Liver (tissue), 2 donors: ENCODE results near the gene TMEM35B.

Experiments
- NR2F2 ChIP-seq: IDR thresholded peaks from 2 replicates; pipeline ENCODE4 v1.6.1; 2016; ENCODE audit warnings: antibody characterized with exemption
- YY1 ChIP-seq: IDR thresholded peaks from 2 replicates; pipeline ENCODE4 v1.6.1; 2016; ENCODE audit warnings: antibody characterized with exemption, mild to moderate bottlenecking
- donor health status: healthy.

- TF ChIP-seq NR2F2 (no peak), YY1 (no peak)
Observed at GRCh38 chr1:34970220-34970735, 14.9 kb downstream of the TMEM35B start.
